ENCODE results near the gene BAG1. TPM values are rescaled to one million over a fixed set of nuclear protein-coding genes. Genes with fewer than 3 reads are reported as not detected.
A peak's percentile ranks its signal among the peaks of the same experiment; 100 is the strongest.

Gene BAG1
- total RNA-seq, 2 experiments from 2014 or later: 63.8 to 73.2 TPM

- Mint-ChIP-seq H3K4me3 (no peak overlapping the region), H3K27me3 (no peaks in the 10 kb centered on the region), H3K36me3 (peaks cover 56% of the 10 kb centered on the region), H3K27ac (no peak overlapping the region), H3K9me3 (no peaks in the 10 kb centered on the region), H3K4me1 (peaks cover 42% of the 10 kb centered on the region)
- ATAC-seq (ENCODE audit: low read depth): no peak
- POLR2A ChIA-PET: no interaction called here
- no peak for DNase-seq
Observed at GRCh38 chr9:33270146-33270545, 5.6 kb upstream of the BAG1 start.

GRCh38 chr9:33267151-33267767 lies 2.8 kb upstream of the BAG1 start:
- POLR2A ChIA-PET: interaction anchor here (1.5 kb wide), 1 partner anchor 23 kb away, joined by 5 read pairs; the partner anchor contains the start of gene NFX1
- no peak for DNase-seq
- Mint-ChIP-seq H3K4me3 (peak overlapping the region; percentile 94), H3K27me3 (no peaks in the 10 kb centered on the region), H3K27ac (peak overlapping the region; percentile 97), H3K36me3 (peaks cover 43% of the 10 kb centered on the region), H3K9me3 (no peaks in the 10 kb centered on the region), H3K4me1 (peaks cover 44% of the 10 kb centered on the region)
- ATAC-seq (ENCODE audit: low read depth): no peak

- peaks cover 35% of the 10 kb centered on the region for H3K36me3 Mint-ChIP-seq
- DNase-seq: peak; percentile 43
- POLR2A ChIA-PET: interaction anchor here (0.9 to 5.9 kb wide), 8 partner anchors 8 to 241 kb away, joined by 3 to 36 read pairs (median 5); partner anchors contain the start of genes B4GALT1, DNAJA1 and NFX1
- H3K4me3 Mint-ChIP-seq: peak overlapping the region; percentile 94
- ATAC-seq (ENCODE audit: low read depth): no peak
- no peaks in the 10 kb centered on the region for H3K27me3 Mint-ChIP-seq
- peaks cover 36% of the 10 kb centered on the region for H3K4me1 Mint-ChIP-seq
- peak overlapping the region; percentile 97 for H3K27ac Mint-ChIP-seq
- H3K9me3 Mint-ChIP-seq: no peaks in the 10 kb centered on the region
Observed at GRCh38 chr9:33265211-33265865, 830 bp upstream of the BAG1 start.

- peak overlapping the region; percentile 98 for H3K4me3 Mint-ChIP-seq
- peak overlapping the region; percentile 96 for H3K27ac Mint-ChIP-seq
- H3K4me1 Mint-ChIP-seq: peaks cover 40% of the 10 kb centered on the region
- DNase-seq: no peak
- peaks cover 42% of the 10 kb centered on the region for H3K36me3 Mint-ChIP-seq
- POLR2A ChIA-PET: interaction anchor here (0.5 to 5.9 kb wide), 13 partner anchors 10 to 728 kb away, joined by 3 to 36 read pairs (median 4); partner anchors contain the start of genes B4GALT1, DNAJA1, NFX1 and NOL6
- no peaks in the 10 kb centered on the region for H3K27me3 Mint-ChIP-seq
- peak; percentile 3 for ATAC-seq (ENCODE audit: low read depth)
- H3K9me3 Mint-ChIP-seq: no peaks in the 10 kb centered on the region
Observed at GRCh38 chr9:33264003-33264472, 470 bp downstream of the BAG1 start.

- ATAC-seq (ENCODE audit: low read depth) (no peak), DNase-seq (peak; percentile 41)
- Mint-ChIP-seq H3K4me1 (peaks cover 42% of the 10 kb centered on the region), H3K9me3 (no peaks in the 10 kb centered on the region), H3K4me3 (peak overlapping the region; percentile 98), H3K36me3 (peaks cover 46% of the 10 kb centered on the region), H3K27me3 (no peaks in the 10 kb centered on the region), H3K27ac (peak overlapping the region; percentile 96)
- POLR2A ChIA-PET: interaction anchor here (0.6 to 5.9 kb wide), 10 partner anchors 10 to 727 kb away, joined by 3 to 36 read pairs (median 6); partner anchors contain the start of genes B4GALT1, DNAJA1, NFX1 and NOL6
Observed at GRCh38 chr9:33263131-33264002, 1.1 kb downstream of the BAG1 start.

GRCh38 chr9:33260372-33260771 lies 4.1 kb downstream of the BAG1 start:
- Mint-ChIP-seq H3K36me3 (peaks cover 35% of the 10 kb centered on the region), H3K27ac (no peak overlapping the region), H3K9me3 (no peaks in the 10 kb centered on the region), H3K4me1 (peaks cover 21% of the 10 kb centered on the region), H3K4me3 (no peak overlapping the region), H3K27me3 (no peaks in the 10 kb centered on the region)
- POLR2A ChIA-PET: no interaction called here
- DNase-seq: no peak
- ATAC-seq (ENCODE audit: low read depth): no peak

- no peaks in the 10 kb centered on the region for H3K9me3 Mint-ChIP-seq
- peaks cover 12% of the 10 kb centered on the region for H3K4me1 Mint-ChIP-seq
- H3K4me3 Mint-ChIP-seq: no peak overlapping the region
- DNase-seq (no peak), ATAC-seq (ENCODE audit: low read depth) (no peak)
- H3K36me3 Mint-ChIP-seq: peaks cover 40% of the 10 kb centered on the region
- POLR2A ChIA-PET: interaction anchor here (1.2 kb wide), 1 partner anchor 232 kb away, joined by 3 read pairs; the partner anchor contains the start of gene DNAJA1
- H3K27ac Mint-ChIP-seq: no peak overlapping the region
- no peaks in the 10 kb centered on the region for H3K27me3 Mint-ChIP-seq
Observed at GRCh38 chr9:33257276-33257675, 7.2 kb downstream of the BAG1 start.

- POLR2A ChIA-PET: no interaction called here
- Mint-ChIP-seq H3K27ac (no peak overlapping the region), H3K4me3 (no peak overlapping the region), H3K27me3 (no peaks in the 10 kb centered on the region), H3K36me3 (peaks cover 39% of the 10 kb centered on the region), H3K9me3 (no peaks in the 10 kb centered on the region), H3K4me1 (peaks cover 11% of the 10 kb centered on the region)
- ATAC-seq (ENCODE audit: low read depth): no peak
- DNase-seq: no peak
Observed at GRCh38 chr9:33256236-33256635, 8.3 kb downstream of the BAG1 start.

GRCh38 chr9:33255471-33255870 lies 9.0 kb downstream of the BAG1 start:
- POLR2A ChIA-PET: no interaction called here
- Mint-ChIP-seq H3K27me3 (no peaks in the 10 kb centered on the region), H3K27ac (no peak overlapping the region), H3K36me3 (peaks cover 37% of the 10 kb centered on the region), H3K4me1 (peaks cover 9% of the 10 kb centered on the region), H3K4me3 (no peak overlapping the region), H3K9me3 (no peaks in the 10 kb centered on the region)
- ATAC-seq (ENCODE audit: low read depth) (no peak), DNase-seq (no peak)

GRCh38 chr9:33255014-33255413 lies 9.5 kb downstream of the BAG1 start:
- peak overlapping the region; percentile 41 for H3K27ac Mint-ChIP-seq
- no peak for DNase-seq
- no peaks in the 10 kb centered on the region for H3K27me3 Mint-ChIP-seq
- POLR2A ChIA-PET: interaction anchor here (0.7 kb wide), 1 partner anchor 31 kb away, joined by 3 read pairs; no protein-coding TSS in a partner anchor
- ATAC-seq (ENCODE audit: low read depth): no peak
- H3K9me3 Mint-ChIP-seq: no peaks in the 10 kb centered on the region
- H3K36me3 Mint-ChIP-seq: peaks cover 36% of the 10 kb centered on the region
- H3K4me3 Mint-ChIP-seq: no peak overlapping the region
- peaks cover 8% of the 10 kb centered on the region for H3K4me1 Mint-ChIP-seq

GRCh38 chr9:33254211-33254610 lies 10.3 kb downstream of the BAG1 start:
- H3K4me1 Mint-ChIP-seq: peaks cover 11% of the 10 kb centered on the region
- POLR2A ChIA-PET: interaction anchor here (0.6 to 1.0 kb wide), 3 partner anchors 9 to 31 kb away, joined by 4 to 5 read pairs (median 5); partner anchors contain the start of gene BAG1
- H3K9me3 Mint-ChIP-seq: no peaks in the 10 kb centered on the region
- no peak overlapping the region for H3K4me3 Mint-ChIP-seq
- ATAC-seq (ENCODE audit: low read depth) (no peak), DNase-seq (no peak)
- no peak overlapping the region for H3K27ac Mint-ChIP-seq
- H3K27me3 Mint-ChIP-seq: no peaks in the 10 kb centered on the region
- peaks cover 29% of the 10 kb centered on the region for H3K36me3 Mint-ChIP-seq

- Mint-ChIP-seq H3K9me3 (no peaks in the 10 kb centered on the region), H3K27ac (no peak overlapping the region), H3K36me3 (peaks cover 24% of the 10 kb centered on the region), H3K4me3 (no peak overlapping the region), H3K4me1 (peaks cover 6% of the 10 kb centered on the region), H3K27me3 (no peaks in the 10 kb centered on the region)
- ATAC-seq (ENCODE audit: low read depth) (no peak), DNase-seq (no peak)
- POLR2A ChIA-PET: no interaction called here
Observed at GRCh38 chr9:33250458-33250995, 14.0 kb downstream of the BAG1 start.

GRCh38 chr9:33249983-33250382 lies 14.5 kb downstream of the BAG1 start:
- Mint-ChIP-seq H3K4me1 (peaks cover 6% of the 10 kb centered on the region), H3K9me3 (no peaks in the 10 kb centered on the region), H3K27me3 (no peaks in the 10 kb centered on the region), H3K4me3 (no peak overlapping the region), H3K36me3 (peaks cover 24% of the 10 kb centered on the region), H3K27ac (peak overlapping the region; percentile 7)
- DNase-seq (no peak), ATAC-seq (ENCODE audit: low read depth) (no peak)
- POLR2A ChIA-PET: no interaction called here
